HG02759 (cell line): Measurements from ENCODE around the gene CPN1.
"Not testable (repeated sequence)": the region's sequence is repeated elsewhere in the genome, so short reads cannot be mapped to it uniquely, and the experiment has no call there.

ENCODE experiments used
- ATAC-seq: cut with Tn5 transposase; IDR thresholded peaks from one replicate; pipeline ENCODE4 v1.9.1; 2021; ENCODE audit warnings: mild to moderate bottlenecking, moderate library complexity; ENCODE audit not compliant: unreplicated experiment

Gene CPN1

DNA sequence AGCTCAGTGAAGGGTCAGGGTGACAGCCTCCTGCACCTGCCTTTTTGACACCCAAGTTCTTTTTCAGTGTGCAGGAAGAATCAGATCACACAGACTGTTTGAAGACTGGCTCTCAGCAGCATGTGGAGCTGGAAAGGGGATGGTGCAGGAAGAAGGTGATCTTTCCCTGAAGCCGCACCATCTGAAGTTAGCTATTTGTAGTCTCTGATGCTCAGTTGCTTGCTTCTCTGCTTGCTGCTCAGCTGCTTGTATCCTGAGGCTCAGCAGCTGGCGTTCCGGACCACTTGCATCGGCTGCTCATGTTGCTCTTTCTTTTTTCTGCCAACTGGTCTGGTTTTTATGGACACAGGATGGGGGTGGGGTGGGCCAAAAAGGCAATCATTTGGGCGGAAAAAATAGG is 56.1 kb downstream of the CPN1 start:
- no peak for ATAC-seq

DNA sequence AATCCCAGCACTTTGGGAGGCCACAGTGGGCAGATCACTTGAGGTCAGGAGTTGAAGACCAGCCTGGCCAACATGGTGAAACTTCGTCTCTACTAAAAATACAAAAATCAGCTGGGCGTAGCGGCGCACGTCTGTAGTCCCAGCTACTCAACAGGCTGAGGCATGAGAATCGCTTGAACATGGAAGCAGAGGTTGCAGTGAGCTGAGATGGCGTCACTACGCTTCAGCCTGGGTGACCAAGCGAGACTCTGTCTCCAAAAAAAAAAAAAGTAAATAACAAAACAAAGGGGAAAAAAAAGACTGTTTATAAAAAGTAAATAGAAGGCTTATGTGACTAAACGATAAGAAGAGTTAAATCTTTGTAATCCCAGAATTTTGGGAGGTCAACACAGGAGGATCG is 56.9 kb downstream of the CPN1 start:
- no peak for ATAC-seq

DNA sequence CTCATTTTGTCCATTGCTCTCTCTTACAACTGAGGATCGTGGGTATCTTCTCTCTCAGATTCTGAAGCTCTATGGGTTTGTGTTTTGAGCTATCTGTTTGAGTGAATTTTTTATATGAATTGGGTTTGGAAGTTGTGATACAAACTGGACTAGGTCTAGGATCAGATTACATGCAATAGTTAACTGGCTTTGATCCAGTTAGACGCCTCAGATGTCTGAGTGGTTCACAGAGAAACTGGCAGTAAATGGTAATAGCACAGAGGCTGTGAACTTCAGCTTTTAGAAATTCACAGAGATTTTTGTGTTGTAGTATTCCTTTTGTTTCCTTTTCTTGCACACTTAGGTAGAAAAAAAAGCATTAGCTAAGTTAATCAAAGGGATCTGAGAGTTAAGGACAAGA is 59.3 kb downstream of the CPN1 start:
- no peak for ATAC-seq

DNA sequence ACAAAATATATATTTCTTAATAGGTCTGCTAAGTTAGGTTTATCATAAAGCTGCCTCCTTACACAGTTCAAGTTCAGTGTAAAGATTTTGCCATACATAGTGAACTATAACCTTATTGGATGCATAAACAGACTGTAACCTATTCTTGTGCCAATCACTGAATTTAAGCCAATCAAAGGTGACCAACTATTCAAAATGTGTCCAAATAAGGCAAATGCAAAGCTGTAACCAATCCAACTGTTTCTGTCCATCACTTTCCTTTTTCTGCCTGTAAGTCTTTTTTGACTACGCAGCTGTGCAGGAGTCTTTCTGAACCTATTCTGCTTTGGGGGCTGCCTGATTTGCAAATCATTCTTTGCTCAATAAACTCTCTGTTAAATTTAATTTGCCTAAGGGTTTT is 60.3 kb downstream of the CPN1 start:
- ATAC-seq = no peak

DNA sequence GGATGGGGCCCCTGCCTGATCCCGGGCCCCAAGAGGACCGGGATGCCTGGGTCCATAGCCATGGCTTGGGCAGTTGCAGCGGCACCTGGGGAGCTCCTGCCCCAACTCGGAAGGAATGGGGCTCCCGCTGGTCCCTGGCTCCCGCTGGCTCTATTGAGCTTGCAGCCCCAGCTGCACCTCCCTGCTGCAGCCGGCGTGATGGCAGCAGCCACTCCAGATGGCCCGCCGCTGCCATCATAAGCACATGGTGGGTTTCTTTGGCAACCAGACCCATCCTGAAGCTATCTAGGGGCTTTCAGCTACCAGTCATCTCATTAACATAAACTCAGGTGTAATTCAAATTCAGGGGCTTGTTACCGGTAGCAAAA is 60.8 kb downstream of the CPN1 start:
- no peak for ATAC-seq

DNA sequence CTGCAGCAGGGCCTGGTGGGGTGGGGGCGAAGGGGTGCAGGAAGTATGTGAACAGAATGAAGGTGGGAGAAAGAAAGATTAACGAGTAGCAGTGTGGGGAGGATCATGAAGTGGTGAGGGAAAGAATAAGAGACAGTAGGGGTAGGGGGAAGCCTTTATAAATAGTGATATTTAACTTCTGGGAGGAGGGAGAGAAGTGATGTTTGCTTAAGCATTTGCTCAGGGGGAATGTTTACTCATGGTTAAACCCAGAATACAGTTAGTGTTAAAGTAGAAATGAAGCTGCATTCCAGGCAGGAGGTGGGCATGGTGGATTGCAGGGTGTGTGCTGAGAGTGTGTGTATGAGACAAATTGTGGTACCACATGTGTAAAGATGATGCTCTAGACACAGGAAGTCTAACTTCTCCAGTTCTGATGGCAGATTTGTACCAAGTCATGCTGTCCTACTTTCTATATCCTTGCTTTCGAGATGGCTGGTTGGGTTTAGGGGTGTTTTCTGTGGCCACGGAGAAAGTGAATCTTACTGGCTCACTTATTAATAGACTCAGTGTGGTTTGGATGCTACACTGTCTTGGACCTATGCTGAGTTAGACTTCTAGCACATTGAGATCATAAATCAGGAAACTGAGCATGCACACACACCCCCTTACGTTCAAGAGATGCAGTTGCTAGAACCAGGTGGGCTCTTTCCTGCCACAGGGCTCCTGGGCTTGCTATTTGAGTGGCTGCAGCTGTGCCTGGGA is 61.4 kb downstream of the CPN1 start:
- ATAC-seq = peak; percentile 74

DNA sequence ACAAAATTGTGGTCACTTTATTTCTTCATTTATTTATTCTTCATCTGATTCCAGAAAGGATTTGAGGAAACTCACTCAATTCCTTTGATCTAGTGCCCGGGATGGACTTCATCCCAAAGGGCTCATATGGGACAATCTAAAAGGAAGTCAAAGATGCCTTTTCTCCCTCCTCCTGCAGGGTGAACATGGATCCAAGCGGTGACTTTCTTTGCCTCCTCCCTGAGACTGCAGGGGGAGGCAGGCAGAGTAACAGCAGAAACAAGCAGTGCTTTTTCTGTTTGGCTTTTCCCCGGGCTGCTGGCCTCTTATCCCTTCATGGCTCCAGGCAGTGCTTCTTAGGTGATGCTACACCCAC is 61.9 kb downstream of the CPN1 start:
- no peak for ATAC-seq

DNA sequence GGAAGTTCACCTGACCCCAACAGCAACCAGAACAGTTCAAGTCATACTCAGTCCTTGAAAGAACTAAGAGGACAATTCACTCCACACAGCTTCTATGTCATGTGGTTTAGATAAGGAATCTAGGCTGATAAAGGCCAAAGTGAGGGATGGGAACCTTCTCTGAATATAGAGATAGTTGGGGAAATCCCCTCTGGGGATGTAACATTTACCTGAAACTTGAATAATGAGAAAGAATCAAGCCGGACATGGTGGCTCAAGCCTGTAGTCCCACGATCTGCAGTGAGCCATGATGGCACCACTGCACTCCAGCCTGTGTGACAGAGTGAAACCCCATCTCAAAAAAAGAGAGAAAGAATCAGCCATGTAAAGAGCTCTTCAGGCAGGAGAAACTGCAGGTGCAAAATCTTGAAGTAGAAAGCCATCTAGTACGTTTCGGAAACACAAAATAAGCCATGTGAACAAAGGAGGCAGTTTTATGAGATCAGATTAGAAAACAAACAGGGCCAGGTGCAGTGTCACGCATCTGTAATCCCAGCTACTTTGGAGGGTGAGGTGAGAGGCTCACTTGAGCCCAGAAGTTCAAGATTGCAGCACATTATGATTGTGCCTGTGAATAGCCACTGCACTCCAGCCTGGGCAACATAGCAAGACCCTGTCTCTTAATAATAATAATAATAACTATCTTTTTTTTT is 67.5 kb downstream of the CPN1 start:
- peak; percentile 73 for ATAC-seq

DNA sequence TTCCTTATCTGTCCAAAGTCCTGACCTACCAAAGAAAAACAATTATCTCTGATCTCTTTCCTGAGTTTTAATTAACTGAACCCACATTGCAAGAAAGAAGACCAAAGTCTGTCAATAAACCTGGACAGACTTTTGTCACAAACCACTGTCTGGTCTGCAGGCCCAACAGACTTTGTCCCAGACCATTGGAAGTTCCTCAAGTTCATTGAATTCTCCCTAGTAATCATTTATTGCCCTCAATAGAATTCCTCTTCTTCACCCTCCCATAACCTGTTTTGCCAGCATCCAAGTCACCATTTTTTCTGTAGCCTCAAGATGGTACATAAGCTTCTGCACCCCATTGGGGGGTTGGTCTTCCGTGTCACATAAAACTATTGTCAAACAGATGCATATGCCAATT is 68.0 kb downstream of the CPN1 start:
- ATAC-seq = no peak

DNA sequence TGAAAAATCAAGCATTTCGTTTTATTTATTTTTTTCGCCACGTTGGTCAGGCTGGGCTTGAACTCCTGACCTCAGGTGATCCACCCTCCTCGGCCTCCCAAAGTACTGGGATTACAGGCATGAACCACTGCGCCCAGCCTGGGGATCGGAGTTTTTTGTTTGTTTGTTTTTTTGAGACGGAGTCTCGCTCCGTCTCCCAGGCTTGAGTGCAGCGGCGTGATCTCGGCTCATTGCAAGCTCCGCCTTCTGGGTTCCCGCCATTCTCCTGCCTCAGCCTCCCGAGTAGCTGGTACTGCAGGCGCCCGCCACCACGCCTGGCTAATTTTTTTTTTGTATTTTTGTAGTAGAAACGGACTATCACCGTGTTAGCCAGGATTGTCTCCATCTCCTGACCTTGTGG is 69.8 kb downstream of the CPN1 start:
- not testable (repeated sequence) for ATAC-seq

DNA sequence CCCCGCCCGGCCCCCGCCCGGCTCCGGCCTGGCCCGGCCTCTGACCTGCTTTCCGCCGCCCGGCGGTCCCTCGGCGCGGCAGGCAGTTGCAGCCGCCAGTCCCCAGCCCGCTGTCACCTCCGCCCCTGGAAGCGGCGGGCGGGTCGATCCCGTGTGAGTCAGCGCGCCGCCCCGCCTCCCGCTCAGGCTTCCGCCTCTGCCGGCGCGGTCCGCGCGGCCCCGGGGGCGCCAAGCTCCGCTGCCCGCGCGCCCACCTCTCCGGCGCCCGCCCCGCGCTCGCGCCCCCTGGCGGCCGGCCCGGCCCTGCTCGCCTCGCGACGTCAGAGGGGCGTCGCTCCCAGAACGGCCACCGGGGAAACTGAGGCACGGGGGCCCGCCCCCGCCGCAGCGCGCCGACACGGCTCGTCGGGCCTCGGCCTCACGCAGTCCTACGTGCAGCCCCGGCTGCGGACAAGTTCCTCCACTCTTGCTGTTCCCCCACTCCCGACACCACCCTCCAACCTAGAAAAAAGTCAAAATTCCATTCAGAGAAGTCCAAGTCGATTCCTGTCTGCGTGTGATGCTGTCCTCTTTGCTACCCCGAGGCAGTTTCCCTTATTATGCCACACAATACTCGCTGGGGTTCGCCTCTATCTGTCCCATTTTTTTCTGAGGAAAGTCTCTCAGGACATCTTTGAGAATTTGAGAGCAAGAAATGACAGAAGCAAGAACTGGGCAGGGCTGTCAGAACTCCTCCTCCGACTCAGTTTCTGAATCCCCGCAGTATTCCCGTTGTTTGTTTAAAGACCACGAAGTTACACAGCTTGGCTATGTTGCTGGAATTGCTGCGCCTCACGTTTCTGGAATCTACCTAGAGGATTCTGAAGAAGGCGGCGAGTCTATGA is 71.6 kb downstream of the CPN1 start, which contains the start of gene DNMBP:
DNMBP (minus strand) TSS at position 155 of the 884 bp plus-strand sequence. CDS start 37,823 bp downstream, outside the sequence.
- peak; percentile 77 for ATAC-seq

DNA sequence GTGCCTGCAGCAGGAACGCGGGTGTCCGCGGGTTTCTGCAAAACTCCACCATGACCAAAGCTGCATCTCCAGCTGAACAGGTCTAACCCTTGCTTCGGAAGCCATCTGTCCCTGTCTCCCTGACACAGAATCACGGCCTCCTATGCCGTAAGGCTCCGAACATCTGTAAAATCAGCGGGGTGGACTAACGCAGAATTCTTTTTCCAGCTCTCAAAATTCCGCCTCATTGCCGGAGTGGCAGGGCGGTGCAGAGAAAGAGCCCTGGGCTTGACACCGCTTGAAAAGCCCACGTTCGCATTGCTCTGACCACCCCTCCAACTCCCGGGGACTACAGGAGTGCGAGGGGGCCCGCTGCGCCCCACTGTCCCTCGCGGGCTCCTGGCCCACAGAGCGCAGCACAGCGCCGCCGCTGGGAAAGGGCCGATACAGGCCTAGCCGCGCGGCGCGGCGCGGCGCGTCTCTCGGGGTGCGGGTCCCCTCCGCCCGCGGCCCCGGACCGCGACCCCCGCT is 72.3 kb downstream of the CPN1 start:
- ATAC-seq = peak; percentile 62

DNA sequence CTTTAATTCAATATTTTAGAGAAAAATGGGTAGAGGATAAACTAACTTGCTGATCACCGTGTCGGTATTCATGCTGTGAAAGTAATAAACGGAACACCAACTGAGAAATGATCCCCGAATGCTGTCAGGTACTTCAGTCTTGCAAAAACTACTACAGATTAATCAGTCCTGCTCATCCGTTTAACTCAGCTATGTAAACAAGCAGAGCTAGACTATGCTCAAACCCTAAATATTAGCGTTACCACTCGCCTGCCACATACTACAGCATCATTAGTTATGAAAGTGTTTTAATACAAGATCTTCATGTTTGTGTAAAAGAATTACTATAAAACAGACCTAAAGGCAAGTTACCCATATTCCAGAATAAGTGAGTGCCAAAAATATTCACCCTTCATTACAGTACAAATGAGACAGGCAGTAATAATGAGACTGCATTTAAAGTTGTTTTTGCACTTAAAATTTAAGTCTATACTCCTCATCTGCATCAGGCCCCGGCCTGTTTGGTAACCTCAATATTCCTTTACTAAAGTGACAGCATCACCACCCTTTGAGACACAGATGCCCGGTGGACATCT is 72.9 kb downstream of the CPN1 start:
- ATAC-seq = no peak

DNA sequence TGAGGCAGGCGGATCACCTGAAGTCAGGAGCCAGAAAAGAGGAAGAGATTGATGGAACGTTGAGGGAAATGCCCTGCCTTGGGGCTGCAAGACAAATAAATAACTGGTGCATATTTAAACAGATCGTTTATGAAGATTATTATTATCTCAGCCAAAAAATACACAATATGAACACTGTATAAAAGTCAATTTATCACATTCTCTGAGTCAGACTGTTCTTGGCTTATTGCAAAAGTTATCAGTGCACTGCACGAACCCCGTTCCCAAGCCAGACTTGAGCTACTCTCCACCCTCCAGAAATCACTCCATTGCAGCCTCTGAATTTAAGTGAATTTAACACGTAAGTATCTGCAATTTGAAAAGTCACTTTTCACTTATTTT is 73.5 kb downstream of the CPN1 start:
- ATAC-seq = no peak

DNA sequence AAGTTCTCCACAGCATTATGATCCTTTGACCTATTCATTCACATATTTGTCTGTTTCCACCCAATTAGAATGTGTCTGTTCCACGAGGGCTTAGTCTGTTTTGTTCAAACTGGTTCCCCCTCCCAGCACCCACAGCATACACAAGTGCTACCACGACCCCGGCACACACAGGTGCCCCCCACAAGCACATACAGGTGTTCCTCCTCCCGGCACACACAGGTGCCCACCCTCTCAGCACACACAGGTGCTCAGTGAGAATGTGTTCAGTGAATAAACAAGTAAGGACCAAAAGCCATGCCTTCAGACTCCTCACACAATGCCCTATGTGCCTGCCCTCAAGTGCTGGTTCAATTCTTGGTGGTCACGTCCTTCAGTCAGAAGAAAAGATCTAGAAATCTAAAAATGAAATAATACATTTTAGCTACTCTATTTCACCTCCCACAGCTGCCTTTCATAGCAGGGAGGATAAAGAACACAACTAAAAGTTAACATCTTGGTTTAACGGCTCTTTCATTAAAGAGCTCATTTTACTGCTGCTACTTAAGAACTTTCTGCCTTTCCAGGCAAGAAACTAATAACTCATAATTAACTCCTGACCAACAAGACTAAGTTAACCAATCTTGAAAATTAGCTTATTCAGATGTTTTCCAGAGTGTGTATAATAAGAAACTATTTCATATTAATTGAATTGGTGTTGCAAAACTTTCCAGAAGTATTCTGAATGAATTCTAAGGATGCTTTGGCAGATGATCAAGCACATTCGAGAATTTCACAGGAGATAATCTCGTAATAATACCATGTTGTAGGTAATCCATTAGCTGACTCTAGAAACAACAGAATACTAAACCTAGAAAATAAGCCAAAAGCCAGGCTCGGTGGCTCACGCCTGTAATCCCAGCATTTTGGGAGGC is 74.2 kb downstream of the CPN1 start:
- ATAC-seq = no peak

DNA sequence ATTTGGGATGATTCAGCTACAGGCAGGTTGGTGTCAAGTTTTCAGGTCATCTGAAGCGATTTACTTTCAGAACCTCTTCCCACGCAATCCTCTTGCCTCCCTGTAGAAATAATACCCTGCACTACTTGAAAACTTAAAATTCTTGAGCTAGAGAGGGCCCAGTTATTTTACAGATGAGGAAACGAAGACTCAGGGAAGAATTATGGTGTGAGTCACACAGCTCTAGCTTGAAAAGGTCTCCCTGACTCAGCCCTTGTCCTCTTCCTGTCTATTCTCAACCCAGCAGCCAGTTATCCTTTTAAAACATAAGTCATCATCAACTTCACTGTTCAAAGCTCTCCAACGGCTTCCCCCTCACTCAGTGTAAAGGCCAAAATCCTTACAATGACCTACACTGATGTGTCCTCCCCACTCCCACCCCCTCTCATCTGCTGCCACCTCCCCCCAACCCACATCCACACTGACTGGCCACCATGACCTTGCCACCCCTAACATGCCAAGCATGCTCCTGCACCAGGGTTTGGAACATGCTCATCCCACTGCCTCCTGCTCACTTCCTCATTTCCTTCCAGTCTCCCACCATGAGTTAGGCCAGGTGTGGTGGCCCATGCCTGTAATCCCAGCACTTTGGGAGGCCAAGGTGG is 75.3 kb downstream of the CPN1 start:
- no peak for ATAC-seq

DNA sequence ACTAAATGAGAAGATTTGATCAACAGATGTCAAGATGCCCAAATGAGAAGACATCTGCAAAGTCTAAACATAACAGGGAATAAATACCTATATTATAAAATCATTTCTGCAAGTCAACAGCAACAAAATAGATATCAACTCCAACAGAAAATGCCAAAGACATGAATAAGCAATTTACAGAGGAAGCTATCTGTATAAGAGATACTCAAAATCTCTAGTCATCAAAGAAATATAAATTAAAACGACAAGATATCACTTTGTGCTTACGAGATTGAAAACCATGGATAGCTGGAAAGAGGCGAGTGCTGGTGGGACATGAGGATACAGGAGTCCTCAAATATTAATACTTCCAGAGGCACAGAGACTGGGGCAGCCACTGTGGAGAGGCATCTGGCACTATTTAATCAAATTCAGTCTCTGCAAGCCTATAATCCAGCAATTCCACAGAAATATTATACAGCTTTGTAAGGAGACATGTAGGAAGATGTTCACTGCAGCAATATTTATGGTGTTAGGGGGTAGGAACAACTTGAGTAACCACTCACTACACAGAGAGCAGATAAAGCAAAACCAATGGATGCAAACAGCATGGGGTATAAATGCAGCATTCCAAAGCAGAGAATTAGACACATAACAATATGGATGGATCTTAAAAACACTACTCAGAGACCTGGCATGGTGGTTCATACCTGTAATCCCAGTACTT is 76.7 kb downstream of the CPN1 start:
- no peak for ATAC-seq

DNA sequence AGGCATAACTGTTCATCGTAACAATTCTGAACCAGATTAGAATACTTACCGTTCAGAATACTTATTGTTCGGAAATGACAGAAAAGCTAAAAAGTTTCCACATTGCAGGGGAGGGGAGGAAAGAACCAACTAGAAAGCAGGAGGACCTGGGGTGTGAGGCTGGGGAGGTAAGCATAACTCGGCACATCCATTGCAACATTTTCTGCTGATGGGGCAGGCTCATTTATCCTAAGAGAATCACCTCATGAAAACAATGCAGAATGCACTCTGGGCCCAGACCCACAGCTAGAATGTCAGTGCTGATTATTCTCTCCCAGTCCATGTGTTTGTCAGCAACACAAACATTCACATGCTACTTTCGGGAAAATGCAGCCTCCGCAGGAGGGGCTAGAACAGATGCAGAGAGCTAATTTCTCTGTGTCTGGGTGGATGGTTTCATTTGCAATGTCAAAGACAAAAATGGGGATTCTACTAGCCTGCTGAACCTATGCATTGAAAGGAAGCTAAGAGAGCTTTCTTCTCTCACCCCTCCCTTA is 81.5 kb downstream of the CPN1 start:
- ATAC-seq = no peak
